ENCODE measurements around the gene MRM2.

The MRM2 gene

GRCh38 chr7:2211259-2211880 lies 30.6 kb downstream of the MRM2 start:
- no peak overlapping the region for H3K4me3 ChIP-seq (ENCODE audit: low read depth, low read length)
- no peak for DNase-seq (ENCODE audit: low read depth)
- no peak for TF ChIP-seq CTCF (IDR thresholded peaks at IDR 0.05; ENCODE audit: low read depth, low read length, missing control alignments)

- no peak for TF ChIP-seq CTCF (IDR thresholded peaks at IDR 0.05; ENCODE audit: low read depth, low read length, missing control alignments)
- DNase-seq (ENCODE audit: low read depth): no peak
- no peak overlapping the region for H3K4me3 ChIP-seq (ENCODE audit: low read depth, low read length)
Observed at GRCh38 chr7:2210551-2211258, 31.3 kb downstream of the MRM2 start.

GRCh38 chr7:2209961-2210323 lies 32.1 kb downstream of the MRM2 start:
- no peak for DNase-seq (ENCODE audit: low read depth)
- no peak for TF ChIP-seq CTCF (IDR thresholded peaks at IDR 0.05; ENCODE audit: low read depth, low read length, missing control alignments)
- no peak overlapping the region for H3K4me3 ChIP-seq (ENCODE audit: low read depth, low read length)

GRCh38 chr7:2209146-2209960 lies 32.7 kb downstream of the MRM2 start:
- DNase-seq (ENCODE audit: low read depth): peak; percentile 33

GRCh38 chr7:2208712-2209111 lies 33.3 kb downstream of the MRM2 start:
- H3K4me3 ChIP-seq (ENCODE audit: low read depth, low read length): no peak overlapping the region
- TF ChIP-seq CTCF (IDR thresholded peaks at IDR 0.05; ENCODE audit: low read depth, low read length, missing control alignments): no peak
- no peak for DNase-seq (ENCODE audit: low read depth)

More at GRCh38 chr7:2209146-2209960, 32.7 kb downstream of the MRM2 start:
- TF ChIP-seq CTCF (IDR thresholded peaks at IDR 0.05; ENCODE audit: low read depth, low read length, missing control alignments): peak; percentile 85
- H3K4me3 ChIP-seq (ENCODE audit: low read depth, low read length): no peak overlapping the region

- TF ChIP-seq CTCF (IDR thresholded peaks at IDR 0.05; ENCODE audit: low read depth, low read length, missing control alignments): no peak
- H3K4me3 ChIP-seq (ENCODE audit: low read depth, low read length): no peak overlapping the region
- no peak for DNase-seq (ENCODE audit: low read depth)
Observed at GRCh38 chr7:2205036-2205780, 36.8 kb downstream of the MRM2 start.

Measured in GM12864 (cell line).